ENCODE results near the gene EXOC3.

The EXOC3 gene

DNA sequence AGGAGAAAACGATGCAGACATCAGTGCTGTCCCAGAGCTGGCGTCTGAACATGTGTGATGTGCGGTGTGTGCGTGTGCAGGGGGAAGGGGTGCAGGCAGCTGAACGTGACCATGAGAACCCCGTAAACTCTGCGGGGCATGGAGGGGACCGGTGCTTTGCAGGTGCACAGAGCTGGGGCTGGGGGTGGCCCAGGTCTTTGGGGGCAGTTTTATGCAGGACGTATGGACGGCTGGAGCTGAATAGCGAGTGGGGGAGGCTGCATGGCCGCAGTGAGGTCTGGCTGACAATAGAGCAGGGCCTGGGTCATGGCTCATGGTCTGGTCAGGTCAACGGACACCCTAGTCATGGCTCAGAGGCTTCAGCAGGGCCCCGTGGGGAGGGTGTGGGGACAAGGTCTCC lies 3.3 kb upstream of the EXOC3 start:
- DNase-seq (ENCODE audit: low spot score): no peak

DNA sequence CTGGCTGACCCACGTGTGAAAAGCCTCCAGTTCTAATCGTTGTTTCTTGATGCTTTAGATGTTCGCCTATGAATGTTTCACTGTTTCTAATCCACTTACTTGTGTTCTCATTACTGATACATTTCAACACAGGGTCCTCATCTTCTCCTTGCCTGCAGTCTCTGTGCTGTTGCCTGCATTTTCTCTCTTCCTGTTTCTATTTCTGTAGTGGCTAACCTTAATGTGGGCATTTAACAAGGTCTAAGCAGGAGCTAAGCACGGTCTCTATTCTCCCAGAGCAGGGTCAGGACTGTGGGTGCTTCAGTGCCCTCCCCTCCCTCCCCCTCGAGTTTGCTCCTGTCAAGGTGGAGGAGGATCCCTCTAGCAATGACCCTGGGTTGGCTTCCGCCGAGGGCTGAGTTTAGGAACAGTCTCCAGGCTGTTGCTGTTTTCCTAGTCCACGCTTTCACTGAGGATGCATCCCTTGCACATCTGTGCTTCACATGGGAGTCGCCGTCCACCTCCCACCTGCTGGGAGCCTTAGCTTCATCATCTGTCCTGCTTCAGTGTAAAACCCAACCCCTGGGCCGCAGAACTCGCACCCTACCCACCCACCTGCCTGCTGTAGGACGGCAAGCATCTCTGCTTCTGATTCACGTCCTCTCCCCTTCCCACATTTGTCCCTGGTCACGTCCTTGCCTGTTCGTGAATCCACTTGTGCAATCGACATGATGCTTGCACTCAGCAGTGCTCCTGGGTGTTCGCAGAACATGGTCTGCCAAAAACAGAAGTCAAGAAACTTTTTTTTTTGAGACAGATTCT lies 2.4 kb upstream of the EXOC3 start:
- no peak for DNase-seq (ENCODE audit: low spot score)

DNA sequence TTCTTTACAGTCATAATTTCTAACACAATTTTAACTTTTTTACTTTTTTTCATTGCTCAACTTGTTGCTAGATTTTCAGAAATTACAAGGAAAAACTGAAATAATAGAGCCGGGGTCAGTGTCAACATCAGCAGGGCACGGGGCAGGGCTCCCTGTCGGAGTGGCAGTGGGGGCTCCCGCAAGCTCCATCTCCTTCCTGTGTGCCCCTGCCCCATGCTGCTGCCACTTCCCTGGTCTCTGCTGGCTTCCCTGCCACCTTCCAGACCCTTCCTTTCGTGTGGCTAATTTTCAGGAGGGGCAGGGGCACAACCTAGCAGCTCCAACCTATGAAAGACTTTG lies 1.0 kb upstream of the EXOC3 start:
- no peak for DNase-seq (ENCODE audit: low spot score)

- peak; percentile 67 for DNase-seq (ENCODE audit: low spot score)
These were observed 519 bp downstream of the EXOC3 start for GRCh38 chr5:443239-444151.

DNA sequence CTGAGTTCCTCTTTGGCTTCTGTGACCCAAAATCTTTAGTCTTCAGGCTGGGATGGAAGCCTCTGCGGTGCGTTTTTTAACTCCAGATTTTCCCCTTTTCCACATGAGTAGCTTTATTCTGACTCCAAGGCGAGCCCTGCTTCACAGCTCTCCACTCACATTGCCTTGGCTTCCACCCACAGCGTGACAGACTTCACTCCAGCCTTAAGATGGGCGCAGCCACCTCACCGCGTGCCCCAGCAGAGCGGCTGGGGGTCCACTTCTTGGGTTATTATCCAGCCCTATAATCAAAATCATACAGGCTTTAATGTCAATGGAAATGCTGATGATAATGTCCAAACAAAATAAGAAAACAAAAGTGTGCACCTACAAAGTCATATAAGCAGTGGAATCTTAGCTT lies 1.2 kb downstream of the EXOC3 start:
- DNase-seq (ENCODE audit: low spot score): peak; percentile 12

GRCh38 chr5:445591-445990 lies 2.6 kb downstream of the EXOC3 start:
- DNase-seq (ENCODE audit: low spot score): peak; percentile 8

DNA sequence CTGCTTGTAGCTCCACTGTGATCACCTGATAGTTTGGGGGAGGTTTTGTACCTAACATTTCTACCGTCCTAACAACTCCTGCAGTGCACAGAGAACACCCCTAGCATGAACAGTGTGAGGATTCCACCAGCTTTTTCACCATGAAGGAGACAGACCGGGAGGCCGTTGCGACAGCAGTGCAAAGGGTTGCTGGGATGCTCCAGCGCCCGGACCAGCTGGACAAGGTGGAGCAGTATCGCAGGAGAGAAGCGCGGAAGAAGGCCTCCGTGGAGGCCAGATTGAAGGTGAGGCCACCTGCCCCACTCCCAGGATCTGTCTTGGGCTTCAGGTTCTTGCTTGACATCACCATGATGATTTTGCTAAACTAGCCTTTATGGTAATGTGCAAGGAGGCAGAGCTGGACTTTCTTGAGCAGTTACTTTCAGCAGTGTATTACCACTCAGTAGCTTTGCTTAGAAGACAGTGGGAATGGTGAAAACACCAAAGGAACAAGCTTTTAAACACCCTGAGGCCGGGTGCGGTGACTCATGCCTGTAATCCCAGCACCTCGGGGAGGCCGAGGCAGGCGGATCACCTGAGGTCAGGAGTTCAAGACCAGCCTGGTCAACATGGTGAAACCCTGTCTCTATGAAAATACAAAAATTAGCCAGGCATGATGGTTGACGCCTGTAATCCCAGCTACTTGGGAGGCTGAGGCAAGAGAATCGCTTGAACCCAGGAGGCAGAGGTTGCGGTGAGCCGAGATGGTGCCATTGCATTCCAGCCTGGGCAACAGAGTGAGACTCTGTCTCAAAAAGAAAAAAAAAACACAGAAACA lies 3.3 kb downstream of the EXOC3 start:
- DNase-seq (ENCODE audit: low spot score): peak; percentile 3

GRCh38 chr5:446883-447263 lies 3.9 kb downstream of the EXOC3 start:
- peak; percentile 50 for DNase-seq (ENCODE audit: low spot score)

- peak; percentile 7 for DNase-seq (ENCODE audit: low spot score)
These were observed 4.5 kb downstream of the EXOC3 start for GRCh38 chr5:447501-447900.

DNA sequence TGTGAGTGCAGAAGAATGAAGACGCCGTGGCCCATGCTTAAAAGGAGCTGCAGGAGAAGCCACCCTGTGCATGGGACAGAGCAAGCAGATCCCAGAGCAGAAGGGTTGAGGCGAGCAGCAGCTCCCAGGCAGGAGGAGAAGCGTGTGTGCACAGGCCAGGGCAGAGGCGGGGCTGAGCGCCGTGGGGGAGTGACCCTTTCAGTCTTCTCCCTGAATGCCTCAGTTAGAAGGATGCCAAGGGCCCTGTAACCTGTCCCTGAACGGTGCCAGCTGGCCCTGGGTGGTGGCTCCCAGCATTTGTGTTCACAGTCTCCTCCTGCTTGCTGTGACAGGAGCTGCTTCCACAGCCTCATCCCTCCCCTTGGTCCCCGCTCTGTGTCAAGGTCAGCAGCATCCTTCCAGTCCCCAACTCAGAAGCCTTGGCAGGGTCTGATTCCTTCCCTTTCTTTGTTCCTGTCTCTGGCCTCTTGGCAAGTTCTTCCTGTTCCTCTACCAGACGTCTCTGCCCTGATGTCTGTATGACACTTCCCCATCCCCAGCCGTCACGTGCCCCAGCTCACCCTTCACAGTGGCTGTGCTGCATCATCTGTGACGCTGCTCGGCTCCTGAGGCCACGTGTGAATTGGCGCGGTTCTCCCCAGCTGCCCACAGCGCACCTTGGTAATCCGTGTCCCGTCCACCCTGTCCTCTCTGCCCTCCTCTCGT lies 5.2 kb downstream of the EXOC3 start:
- DNase-seq (ENCODE audit: low spot score): peak; percentile 4

GRCh38 chr5:448766-449090 lies 5.8 kb downstream of the EXOC3 start:
- no peak for DNase-seq (ENCODE audit: low spot score)

GRCh38 chr5:449151-449550 lies 6.2 kb downstream of the EXOC3 start:
- no peak for DNase-seq (ENCODE audit: low spot score)

DNA sequence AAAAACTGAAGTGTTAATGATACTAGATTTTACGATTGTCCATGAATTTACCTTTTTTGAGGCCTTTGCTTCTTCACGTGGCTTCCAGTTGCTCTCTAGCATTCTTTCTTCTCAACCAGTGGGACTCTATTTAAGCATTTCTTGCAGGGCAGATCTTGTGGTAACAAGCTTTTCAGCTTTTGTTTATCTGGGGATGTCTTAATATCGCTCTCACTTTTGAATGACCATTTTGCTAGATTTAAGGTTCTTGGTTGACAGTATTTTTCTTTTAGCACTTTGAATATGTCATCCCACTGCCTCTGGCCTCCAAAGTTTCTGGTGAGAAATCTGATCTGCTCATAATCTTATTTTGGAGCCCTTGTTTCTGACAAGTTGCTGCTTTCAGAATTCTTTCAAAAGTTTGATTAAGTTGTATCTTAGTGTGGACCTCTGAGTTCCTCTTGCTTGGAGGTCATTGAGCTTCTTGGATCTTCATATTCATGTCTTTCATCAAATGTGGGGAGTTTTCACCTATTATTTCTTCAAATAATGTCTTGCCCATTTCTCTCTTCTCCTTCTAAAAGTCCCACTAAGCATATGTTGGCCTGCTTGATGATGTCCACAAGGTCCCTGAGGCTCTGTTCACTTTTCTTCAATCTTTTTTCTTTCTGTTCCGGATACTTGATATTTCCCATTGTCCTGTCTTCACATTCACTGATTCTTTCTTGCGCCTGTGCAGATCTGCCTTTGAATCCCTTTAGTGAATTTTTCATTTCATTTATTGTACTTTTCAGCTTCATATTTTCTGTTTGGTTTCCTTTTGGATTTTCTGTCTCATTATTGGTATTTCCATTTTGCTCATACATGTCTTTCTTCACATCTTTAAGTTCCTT lies 8.8 kb downstream of the EXOC3 start:
- DNase-seq (ENCODE audit: low spot score): no peak

- DNase-seq (ENCODE audit: low spot score): no peak
These were observed 10.2 kb downstream of the EXOC3 start for GRCh38 chr5:452978-453710.

DNA sequence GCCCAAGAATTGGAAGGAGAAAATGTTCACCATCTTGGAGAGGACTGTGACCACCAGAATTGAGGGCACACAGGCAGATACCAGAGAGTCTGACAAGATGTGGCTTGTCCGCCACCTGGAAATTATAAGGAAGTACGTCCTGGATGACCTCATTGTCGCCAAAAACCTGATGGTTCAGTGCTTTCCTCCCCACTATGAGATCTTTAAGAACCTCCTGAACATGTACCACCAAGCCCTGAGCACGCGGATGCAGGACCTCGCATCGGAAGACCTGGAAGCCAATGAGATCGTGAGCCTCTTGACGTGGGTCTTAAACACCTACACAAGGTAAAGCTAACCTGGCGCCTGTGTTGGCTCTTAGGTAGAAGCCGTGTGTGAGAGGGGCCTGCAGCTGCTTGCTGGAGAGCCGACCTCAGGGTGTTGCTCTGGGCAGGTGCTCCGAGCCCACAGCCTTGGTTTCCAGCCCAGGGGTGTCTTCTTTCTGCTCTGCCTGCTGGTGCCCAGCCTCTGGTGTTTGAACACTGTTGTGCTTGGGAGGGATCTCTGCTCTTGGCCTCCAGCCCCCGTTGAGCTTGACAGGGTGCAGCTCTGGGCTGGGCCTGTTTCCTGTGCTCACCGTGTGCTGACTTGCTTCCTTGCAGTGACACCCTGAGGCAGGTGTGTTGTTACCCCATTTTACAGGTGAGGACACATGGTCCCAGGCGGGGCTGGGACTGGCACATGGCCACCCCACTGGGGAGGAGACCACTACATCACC lies 10.9 kb downstream of the EXOC3 start:
- DNase-seq (ENCODE audit: low spot score): no peak

GRCh38 chr5:454936-455335 lies 12.0 kb downstream of the EXOC3 start:
- DNase-seq (ENCODE audit: low spot score): no peak

GRCh38 chr5:455806-456205 lies 12.8 kb downstream of the EXOC3 start:
- no peak for DNase-seq (ENCODE audit: low spot score)

GRCh38 chr5:456351-457194 lies 13.6 kb downstream of the EXOC3 start:
- no peak for DNase-seq (ENCODE audit: low spot score)
